ENCODE results near the gene VSTM4.

GRCh38 chr10:49116509-49117375 is 1.4 kb upstream of the VSTM4 start:
- TF ChIP-seq POLR2A (IDR thresholded peaks at IDR 0.05; ENCODE audit: extremely low read depth, insufficient read length) (no peak), CTCF (IDR thresholded peaks at IDR 0.05; ENCODE audit: low read depth, low read length) (no peak), MYC (IDR thresholded peaks at IDR 0.05; ENCODE audit: low read depth, low read length) (no peak)

Data from NB4 (cell line).